ENCODE results near the gene OSCP1.
"Not testable (repeated sequence)": the region's sequence is repeated elsewhere in the genome, so short reads cannot be mapped to it uniquely, and the experiment has no call there.

OSCP1 gene, protein sequence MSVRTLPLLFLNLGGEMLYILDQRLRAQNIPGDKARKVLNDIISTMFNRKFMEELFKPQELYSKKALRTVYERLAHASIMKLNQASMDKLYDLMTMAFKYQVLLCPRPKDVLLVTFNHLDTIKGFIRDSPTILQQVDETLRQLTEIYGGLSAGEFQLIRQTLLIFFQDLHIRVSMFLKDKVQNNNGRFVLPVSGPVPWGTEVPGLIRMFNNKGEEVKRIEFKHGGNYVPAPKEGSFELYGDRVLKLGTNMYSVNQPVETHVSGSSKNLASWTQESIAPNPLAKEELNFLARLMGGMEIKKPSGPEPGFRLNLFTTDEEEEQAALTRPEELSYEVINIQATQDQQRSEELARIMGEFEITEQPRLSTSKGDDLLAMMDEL

DNA sequence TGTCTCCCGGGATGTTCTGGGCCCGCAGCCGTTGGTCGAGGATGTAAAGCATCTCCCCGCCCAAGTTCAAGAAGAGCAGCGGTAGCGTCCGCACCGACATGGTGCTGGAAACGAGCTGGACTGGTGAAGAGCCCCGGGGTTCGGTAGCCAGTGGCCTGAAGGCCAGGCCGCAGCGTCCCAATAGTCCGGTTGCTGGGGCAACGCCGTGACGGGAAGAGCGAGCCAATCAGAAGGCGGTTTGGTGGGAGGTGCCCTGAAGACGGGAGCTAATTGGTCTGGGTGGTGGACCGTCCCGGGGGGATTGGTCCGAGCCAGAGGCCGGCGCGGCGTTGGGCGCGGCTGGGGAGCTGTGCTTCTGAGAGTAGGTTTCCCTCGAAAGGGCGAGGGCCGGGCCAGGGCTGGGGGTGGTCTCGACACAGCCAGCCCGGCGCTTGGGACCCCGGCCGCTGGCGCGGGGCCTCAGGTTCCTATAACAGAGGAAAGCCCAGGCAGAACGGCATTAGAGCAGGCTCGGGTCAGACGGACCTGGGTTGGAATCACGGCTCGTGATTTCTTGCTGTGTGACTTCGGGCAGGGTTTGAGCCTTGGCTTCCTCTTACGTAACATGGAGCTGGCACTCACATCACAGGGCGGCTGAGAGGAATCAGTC is at the start of gene OSCP1:
OSCP1 (minus strand) TSS at position 182 of the 649 bp plus-strand sequence; CDS start at position 100, 82 bp downstream.
- peak; percentile 89 for DNase-seq

DNA sequence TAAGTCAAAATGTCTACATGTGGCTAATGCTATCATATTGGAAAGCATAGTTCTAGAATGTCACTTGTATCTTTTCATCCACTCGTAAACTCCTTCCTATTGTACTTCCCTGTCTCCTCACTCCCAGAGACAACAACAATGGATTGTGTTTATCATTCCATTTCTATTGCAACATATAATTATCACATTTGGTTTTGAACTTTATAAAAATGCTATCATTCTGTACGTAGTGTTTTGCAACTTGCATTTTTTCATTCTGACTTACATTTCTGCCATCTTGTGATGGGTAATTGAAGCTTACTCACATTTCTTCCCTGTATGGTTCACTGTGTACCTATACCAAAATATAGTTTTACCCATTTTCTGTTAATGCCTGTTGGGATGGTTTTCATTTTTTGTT is 47.0 kb upstream of the OSCP1 start:
- DNase-seq: no peak

DNA sequence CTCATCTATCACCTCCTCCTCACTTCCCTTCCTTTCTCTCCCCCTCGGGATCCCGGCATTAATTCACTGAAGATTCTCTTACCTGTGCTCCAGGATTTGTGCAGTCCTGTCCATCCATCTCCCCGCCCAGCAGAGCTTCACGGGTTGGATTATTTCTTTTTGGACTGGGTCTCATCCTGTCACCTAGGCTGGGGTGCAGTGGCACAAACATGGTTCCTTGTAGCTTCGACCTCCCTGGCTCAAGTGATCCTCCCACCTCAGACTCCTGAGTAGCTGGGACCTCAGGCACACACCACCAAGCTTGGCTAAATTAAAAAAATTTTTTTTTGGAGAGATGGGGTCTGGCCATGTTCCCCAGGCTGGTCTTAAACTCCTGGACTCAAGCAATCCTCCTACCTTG is 44.7 kb upstream of the OSCP1 start:
- no peak for DNase-seq

DNA sequence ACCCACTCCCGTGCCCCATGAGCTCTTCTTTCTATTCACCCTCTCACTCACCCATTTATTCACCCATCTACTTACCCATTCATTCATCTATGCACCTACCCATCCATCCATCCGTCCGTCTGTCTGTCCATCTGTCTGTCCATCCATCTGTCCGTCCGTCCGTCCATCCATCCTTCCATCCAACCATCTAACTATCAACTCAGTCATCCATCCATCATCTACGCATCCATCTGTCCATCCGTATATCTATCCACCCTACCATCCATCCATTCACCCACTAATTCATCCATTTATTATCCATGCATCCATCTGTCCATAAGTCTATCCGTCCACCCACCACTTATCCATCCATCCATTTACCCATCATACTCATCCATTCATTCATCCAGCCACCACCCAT is 43.3 kb upstream of the OSCP1 start:
- DNase-seq: no peak

DNA sequence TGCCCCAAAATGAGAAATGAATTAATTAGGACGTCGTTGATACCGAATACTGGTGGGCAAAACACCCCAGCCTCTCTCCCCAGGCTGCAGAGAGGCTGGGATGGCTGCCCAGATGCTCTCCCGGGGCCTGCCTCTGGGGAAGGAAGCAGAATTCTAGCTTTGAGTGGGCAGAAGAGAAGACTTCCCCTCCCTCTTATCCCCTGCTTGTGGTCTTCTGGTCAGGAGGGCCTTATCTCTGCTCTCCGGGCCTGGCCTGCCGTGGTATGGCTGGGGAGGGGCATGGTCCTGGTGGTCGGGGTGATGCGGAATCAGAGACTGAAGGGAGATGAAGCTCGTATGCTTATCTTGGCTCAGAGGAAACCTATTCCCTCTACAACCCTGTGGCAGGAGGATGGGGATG is 42.2 kb upstream of the OSCP1 start:
- DNase-seq: no peak

DNA sequence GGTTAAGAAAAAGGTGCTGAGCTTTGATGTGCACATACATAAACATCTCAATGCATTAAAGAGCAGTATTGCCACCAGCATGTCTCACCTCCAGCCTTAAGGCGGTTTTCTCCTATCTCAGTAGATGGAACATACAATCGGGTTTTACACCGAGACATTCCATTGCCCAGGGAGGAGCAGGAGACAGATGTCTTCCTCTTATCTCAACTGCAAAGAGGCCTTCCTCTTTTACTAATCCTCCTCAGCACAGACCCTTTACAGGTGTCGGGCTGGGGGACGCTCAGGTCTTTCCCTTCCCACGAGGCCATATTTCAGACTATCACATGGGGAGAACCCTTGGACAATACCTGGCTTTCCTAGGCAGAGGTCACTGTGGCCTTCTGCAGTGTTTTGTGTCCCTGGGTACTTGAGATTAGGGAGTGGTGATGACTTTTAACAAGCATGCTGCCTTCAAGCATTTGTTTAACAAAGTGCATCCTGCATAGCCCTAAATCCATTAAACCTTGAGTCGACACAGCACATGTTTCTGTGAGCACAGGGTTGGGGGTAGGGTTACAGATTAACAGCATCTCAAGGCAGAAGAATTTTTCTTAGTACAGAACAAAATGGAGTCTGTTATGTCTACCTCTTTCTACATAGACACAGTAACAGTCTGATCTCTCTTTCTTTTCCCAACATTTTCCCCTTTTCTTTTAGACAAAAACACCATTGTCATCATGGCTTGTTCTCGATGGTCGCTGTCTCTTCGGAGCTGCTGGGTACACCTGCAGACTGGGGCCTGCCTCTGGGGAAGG is 39.2 kb upstream of the OSCP1 start:
- not testable (repeated sequence) for DNase-seq

DNA sequence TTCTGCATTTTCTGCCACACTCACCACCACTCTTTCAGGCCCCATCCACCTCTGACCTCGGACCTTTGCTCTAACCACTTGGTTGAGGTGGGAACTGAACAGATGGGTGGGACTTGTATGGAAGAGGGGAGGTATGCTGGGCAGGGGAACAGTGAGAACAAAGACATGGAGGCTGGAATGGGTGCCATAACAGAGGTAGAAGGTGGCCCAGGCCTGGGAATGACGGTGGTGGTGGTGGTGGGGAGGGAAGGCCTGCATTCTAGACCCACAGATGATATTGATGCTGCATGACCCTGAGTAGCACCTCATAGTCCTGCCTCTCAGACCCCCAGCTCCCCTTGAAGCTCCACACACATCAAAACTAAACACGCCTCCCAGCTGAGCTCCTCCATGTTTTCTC is 37.7 kb upstream of the OSCP1 start:
- DNase-seq: no peak

DNA sequence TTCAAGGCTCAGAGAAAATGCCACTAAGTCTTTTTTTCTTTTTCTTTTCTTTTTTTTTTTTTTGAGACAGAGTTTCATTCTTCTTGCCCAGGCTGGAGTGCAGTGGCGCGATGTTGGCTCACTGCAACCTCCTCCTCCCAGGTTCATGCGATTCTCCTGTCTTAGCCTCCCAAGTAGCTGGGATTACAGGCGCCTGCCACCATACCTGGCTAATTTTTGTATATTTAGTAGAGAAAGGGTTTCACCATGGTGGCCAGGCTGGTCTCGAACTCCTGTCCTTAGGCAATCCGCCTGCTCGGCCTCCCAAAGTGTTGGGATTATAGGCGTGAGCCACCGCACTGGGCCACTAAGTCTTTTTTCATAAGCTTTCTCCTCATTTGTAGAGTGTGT is 37.1 kb upstream of the OSCP1 start:
- DNase-seq: not testable (repeated sequence)

DNA sequence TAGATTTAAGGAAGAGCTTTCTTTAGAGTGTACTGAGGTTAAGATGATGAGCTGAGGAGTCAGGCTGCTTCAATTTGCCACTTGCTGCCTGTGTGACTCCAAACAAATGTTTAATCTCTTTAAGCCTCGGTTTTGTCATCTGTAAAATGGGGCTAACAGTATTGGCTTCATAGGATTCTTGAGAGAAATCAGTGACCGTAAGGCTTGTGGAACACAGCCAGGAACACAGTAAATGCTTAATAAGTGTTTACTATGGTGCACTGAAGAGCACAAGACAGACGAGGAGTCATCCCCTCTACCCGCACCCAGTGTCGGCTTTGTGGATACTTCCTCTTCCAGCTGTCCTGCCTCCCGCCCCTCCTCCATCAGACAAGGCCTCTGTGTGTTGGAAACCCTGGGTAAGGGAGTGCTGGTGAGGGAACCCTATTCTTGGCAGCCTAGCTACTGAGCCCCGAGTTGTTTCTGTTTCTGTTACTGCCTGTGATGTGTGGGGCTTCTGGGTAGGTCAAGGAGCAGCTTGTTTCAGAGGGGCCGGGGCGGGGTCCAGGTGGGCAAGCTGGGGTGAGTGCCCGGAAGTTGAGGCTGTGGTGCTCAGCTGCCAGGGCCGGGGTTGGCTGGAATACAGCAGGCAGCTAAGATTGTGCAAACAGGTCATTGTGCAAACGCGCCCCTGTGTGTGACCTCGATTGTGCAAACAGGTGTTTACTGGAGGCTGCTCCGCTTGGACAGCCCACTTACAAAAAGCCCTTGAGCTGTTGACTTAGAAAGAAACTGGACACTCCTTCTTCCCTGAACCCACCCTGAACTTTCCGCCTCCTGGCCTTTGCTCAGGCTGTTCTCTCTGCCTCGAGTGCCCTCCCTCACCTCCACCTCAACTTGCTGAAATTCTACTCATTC is 36.4 kb upstream of the OSCP1 start:
- no peak for DNase-seq

DNA sequence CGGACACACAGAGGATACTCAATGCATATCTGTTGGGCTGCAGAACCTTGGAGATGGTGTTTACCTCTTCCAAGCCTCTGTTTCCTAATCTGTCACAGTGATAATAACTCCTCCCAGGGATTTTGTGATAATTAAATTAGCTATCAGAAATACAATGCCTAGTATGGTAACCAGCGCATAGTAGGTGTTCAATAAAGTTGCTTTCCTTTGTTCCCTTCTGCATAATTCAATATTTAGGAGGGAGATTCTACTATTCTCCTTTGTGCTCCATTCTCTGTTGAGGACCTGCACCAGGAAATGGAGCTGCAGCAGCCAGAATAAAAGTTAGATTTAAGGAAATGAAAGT is 35.8 kb upstream of the OSCP1 start:
- no peak for DNase-seq

DNA sequence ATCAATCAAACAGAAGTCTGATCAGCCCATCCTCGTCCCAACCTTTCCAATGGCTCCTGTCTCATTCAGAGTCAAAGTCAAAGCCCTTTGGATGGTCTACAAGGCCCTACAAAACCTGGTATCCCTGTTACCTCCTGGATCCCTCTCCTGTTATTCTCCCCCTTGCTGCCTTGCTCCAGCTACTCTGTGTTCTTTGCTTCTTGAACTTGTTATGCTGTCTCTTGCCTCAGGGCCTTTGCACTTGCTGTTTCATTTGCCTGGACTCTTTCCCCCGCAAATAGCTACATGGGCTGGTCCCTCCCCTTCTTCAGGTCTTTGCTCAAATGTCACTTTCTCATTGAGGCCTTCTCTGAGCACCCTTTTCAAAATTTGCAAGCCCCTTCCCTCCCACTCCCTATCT is 33.8 kb upstream of the OSCP1 start:
- DNase-seq: no peak

DNA sequence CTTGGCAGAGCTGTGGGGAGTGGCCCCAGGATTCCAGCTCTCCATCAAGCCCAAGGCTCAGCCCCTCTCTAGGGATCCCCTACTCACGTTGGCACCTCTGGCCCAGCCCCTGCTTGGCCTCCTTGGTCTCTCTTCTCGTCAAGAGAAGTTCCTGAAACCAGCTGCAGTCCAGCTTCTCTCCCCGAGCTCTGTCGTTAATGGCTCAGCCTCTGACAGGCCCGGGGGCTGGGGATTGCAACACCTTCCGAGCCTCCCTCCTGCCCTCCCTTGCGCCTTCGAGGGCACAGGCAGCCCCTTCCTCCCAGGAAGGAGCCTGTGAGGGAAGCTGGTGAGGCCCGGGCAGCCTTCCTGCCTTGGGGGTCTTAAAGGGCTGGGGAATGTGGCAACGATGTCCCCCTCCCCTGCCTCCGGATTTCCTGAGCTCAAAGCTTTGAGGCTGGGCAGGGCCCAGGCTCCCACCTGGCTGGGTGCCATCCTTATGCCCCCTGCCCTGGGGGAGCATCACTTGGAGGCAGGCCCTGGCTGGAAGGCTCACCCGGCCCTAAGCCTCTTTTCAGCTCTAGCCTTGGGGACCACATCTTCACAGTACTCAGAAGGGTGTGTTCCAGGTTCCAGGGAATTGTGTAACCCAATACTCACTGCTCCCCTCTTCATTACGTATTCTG is 32.6 kb upstream of the OSCP1 start, which contains the start of gene CSF3R:
CSF3R (minus strand) TSS at position 190 of the 665 bp plus-strand sequence. CDS start 3,417 bp downstream, outside the sequence.
- DNase-seq: no peak

DNA sequence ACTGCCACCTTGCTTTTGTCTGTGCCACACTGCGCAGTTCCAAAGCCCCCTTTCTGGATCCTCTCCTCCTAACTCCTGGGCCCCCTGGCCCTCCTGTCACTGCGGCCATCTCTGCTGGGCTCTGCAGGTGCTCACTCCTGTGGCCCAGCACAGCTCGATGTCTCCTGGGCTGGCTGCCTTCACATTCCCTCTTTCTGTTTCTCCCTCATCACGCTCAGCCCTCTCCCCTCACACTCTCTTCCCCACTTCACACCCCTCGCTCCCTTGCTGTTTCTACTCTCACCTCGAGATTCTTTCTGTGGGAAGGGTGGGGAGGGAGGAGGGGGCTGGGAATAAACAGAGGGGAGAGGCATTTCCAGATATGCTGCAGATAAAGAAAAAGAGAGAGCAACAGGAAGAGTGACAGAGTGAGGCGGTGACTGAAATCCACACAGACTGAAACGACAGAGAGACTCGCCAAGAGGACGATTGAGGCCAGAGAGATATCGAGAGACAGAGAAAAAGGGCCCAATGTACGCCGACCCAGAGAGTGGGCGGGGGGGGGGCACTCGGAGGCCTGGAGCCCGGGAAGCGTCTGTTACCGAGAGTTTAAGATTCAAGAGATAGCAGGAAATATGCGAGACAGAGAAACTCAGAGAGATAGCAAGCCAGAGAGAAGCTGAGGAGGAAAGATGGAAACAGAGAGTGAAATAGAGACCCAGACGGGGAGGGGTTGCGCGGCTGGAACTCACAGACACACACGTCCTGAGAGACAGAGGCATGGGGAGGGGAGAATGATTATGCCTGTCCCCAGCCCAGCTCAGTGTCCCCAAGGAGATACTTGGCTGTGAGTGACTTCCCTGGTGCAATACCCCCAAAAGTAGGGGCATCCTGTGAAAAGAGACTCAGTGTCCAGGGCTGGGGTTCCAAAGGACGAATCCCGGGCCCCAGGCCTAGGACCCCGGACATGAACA is 31.8 kb upstream of the OSCP1 start:
- no peak for DNase-seq

DNA sequence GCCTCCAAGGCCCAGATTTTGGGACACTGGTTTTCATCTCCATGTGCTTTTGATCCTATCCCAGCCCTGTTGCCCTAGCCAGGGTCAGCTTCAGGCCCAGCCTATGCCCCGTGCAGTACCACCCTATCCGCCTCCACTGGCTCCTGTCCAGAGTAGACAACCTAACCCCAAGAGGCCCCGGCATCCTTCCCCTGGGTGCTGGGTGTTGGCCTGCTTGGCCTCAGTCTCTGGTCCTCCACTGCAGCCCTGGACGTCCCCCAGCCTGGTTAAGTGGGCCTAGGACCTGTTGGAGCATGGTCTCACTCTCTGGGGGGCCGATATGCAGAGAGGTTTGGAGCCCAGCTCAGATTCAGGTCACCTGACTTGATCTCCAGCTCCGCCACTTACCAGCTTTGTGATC is 30.8 kb upstream of the OSCP1 start:
- no peak for DNase-seq

DNA sequence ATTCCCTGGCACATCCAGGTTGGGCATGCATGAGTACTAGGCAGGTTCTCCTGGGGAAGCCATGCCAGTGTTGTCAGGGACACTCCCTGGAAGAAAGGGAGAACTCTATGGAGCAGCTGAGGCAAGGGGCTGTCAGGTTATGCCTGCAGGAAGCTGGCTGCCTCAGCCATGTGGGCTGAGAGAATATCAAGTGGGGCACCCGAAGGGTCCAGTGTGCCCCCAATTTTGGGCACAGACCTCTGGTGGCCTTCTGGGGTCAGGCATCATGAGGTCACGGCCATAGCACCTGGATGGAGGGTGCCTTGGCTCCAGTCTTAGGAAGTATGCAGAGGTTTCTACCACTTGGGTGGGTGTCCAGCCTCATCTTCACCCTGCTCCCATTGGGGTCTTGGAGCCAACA is 29.9 kb upstream of the OSCP1 start:
- DNase-seq: no peak

DNA sequence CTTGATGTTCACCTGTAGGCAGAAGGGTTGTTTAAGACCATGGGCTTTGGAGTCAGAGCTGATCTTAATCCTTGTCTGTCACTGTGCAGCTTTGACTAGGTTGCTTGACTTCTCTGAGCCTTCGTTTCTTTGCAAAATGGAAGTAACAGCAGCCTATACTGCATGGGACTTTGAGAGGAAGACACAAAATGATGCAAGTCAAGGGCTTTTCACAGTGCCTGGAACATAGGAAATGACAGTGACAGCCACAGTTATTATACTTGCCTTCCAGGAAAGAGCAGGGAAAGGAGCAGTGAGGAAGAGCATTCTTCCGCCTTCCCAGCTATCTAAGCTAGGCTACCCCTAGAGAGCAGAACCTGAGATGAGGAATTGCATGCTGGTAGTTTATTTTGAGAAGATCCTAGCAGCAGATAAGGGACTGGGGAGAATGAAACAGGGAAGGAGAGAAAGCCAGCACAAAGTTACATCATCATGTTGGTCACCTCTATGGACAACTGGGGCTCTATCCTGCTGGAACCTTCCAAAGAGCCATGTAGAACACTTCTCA is 29.3 kb upstream of the OSCP1 start:
- DNase-seq: no peak

DNA sequence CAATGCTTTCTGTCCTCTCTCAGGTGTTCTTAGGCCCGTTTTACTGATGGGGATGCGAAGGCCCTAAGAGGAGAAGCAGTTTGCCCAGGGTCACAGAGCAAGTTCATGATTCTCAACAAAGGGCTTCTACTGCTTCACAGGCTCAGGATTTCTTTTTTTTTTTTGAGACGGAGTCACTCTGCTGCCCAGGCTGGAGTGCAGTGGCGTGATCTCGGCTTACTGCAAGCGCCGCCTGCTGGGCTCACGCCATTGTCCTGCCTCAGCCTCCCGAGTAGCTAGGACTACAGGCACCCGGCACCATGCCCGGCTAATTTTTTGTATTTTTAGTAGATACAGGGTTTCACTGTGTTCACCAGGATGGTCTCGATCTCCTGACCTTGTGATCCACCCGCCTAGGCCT is 27.4 kb upstream of the OSCP1 start:
- DNase-seq: not testable (repeated sequence)

DNA sequence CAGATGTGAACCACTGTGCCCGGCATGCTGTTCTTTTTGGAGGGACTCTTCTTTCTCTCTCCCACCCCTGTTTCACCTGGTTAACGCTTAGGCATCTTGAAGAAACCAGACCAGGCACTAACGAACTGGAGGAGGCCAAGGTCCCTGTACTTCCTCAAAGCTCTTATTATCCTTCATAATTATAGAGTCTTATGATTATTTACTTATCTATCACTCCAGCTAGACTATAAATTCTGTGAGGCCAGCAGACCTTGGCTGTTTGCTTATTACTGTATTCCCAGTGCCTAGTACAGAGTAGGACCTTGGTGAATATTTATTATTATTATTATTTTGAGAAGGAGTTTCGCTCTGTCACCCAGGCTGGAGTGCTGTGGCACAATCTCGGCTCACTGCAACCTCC is 26.7 kb upstream of the OSCP1 start:
- DNase-seq: no peak

DNA sequence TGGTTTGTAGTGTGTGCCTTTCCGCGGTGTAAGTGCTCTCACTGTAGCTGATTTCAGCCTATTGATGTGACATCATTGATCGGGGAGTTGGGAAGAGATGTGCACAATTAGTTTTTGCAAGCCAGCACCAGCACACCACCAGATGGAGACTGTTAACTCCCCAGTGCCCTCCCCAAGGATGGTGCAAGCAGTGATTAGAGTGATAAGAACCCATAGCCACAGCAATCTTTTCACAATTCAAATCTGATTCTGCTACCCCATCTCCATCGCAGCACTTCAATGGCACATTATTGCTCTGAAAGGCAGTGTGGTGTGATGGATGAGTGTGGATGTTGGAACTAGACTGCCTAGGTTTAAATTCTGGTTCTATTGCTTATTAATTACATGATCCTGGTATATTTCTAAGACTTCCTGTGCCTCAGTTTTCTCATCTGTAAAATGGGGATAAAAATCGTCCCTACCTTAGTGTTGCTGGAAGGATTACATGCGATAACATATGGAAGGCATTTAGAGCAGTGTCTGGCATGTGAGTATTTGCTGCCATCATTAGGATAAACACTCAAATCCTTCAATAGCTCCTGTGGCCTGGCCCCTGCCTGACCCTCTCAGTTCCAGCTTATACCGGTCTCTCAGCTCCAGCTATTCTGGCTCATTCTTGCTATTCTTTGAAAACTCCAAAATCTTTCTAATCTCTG is 25.8 kb upstream of the OSCP1 start:
- DNase-seq: no peak

DNA sequence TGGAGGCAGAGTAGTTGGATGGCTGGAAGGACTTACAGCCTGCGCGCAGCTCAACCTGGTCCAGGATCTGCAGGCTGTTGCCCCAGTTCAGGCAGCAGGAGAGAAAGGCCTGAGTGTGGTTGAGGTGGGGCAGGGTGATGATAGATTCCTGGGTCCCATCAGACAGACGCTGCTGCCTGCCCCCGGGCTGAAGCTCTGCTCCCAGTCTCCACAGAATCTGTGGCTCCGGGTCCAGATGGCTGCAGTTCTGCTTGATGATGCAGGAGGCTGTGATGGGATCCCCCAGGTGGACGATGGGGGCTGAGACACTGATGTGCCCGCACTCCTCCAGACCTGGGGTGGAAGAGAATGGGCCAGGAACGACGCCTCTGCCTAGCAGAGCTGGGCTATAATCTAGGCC is 25.1 kb upstream of the OSCP1 start:
- no peak for DNase-seq

Data from DMS79 (cell line).